Measurements from ENCODE around the gene RUFY2. TPM values are rescaled to one million over a fixed set of nuclear protein-coding genes. Genes with fewer than 3 reads are reported as not detected.

The RUFY2 gene
- total RNA-seq, 1 donor: 32.8 TPM

DNA sequence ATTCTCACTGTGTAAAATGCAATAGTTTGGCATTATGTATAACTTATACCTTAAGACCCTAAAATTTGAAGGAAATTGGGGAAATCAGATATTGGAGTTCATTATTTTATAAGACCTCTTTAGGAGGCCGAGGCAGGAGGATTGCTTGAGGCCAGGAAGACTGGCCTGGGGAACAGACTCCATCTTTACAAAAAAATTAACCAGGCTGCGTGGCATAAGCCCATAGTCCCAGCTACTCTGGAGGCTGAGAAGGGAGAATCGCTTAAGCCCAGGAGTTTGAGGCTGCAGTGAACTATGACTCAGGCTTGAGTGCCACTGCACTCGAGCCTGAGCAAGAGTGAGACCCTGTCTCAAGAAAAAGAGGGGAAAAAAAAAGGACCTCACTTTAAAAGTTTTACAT, 60.3 kb downstream of the RUFY2 start:
- H3K4me3 ChIP-seq (ENCODE audit: low read depth, low read length): no peak overlapping the region
- DNase-seq (ENCODE audit: low read depth): no peak
- no peak for TF ChIP-seq CTCF (IDR thresholded peaks at IDR 0.05; ENCODE audit: insufficient read depth, low read depth, low read length)

GRCh38 chr10:68345621-68346020, 61.5 kb downstream of the RUFY2 start:
- no peak for TF ChIP-seq CTCF (IDR thresholded peaks at IDR 0.05; ENCODE audit: insufficient read depth, low read depth, low read length)
- DNase-seq (ENCODE audit: low read depth): no peak
- H3K4me3 ChIP-seq (ENCODE audit: low read depth, low read length): no peak overlapping the region

- H3K4me3 ChIP-seq (ENCODE audit: low read depth, low read length): no peak overlapping the region
- no peak for DNase-seq (ENCODE audit: low read depth)
- TF ChIP-seq CTCF (IDR thresholded peaks at IDR 0.05; ENCODE audit: insufficient read depth, low read depth, low read length): no peak
Measured at GRCh38 chr10:68342909-68343516, 64.1 kb downstream of the RUFY2 start.

GRCh38 chr10:68340358-68341080, 66.6 kb downstream of the RUFY2 start:
- no peak for TF ChIP-seq CTCF (IDR thresholded peaks at IDR 0.05; ENCODE audit: insufficient read depth, low read depth, low read length)
- DNase-seq (ENCODE audit: low read depth): no peak
- H3K4me3 ChIP-seq (ENCODE audit: low read depth, low read length): no peak overlapping the region

GRCh38 chr10:68336754-68337351, 70.2 kb downstream of the RUFY2 start:
- no peak for DNase-seq (ENCODE audit: low read depth)
- H3K4me3 ChIP-seq (ENCODE audit: low read depth, low read length): no peak overlapping the region
- no peak for TF ChIP-seq CTCF (IDR thresholded peaks at IDR 0.05; ENCODE audit: insufficient read depth, low read depth, low read length)

GRCh38 chr10:68334672-68335467, 72.2 kb downstream of the RUFY2 start:
- H3K4me3 ChIP-seq (ENCODE audit: low read depth, low read length): peak overlapping the region; percentile 99
- no peak for TF ChIP-seq CTCF (IDR thresholded peaks at IDR 0.05; ENCODE audit: insufficient read depth, low read depth, low read length)
- DNase-seq (ENCODE audit: low read depth): peak; percentile 70

All from fibroblast of villous mesenchyme (primary cell).